Activated CD8-positive, alpha-beta memory T cell treated with anti-CD3 and anti-CD28 coated beads for 36 hours (primary cell): ENCODE data around the gene WNT7A. TPM values are rescaled to one million over a fixed set of nuclear protein-coding genes. Genes with fewer than 3 reads are reported as not detected.

Source experiments
- CTCF ChIA-PET: fragments of 350-600 bp; sonication (Branson Sonifier 250); formaldehyde crosslinking; loops from one replicate; lab custom pipeline; 2021; ENCODE audit warnings: antibody characterized with exemption; lab: Charles Lee
- POLR2A ChIA-PET: fragments of 350-600 bp; sonication (Branson Sonifier 250); formaldehyde crosslinking; loops from one replicate; lab custom pipeline; 2021; ENCODE audit warnings: antibody characterized with exemption; lab: Charles Lee
- total RNA-seq, 2 experiments: library from RNA; stranded (reverse); gene quantifications; one replicate each; pipeline ENCODE4 v1.2.3, GENCODE V29; 2021

WNT7A gene
- total RNA-seq, 2 experiments from 2014 or later = 0.06 TPM; not detected in 1

DNA sequence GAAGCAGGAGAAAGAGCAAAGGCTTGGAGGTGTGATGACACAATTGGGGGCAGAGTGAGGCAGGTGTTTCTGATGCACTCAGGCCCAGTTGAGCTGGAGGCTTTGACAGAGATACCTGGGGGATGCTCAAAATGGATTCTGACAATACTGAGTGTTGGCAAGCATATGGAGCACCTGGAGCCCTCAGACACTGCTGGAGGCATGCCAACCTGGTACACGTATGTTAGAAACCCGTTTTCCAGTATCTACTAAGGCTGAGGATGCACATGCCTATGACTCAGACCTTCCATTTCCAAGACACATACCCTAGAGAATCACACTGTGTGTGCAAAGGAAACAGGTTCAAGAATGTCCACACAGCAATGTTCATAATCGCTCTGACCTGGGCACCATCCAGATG is 58.7 kb downstream of the WNT7A start:
- CTCF ChIA-PET = no interaction called here
- POLR2A ChIA-PET = no interaction called here

DNA sequence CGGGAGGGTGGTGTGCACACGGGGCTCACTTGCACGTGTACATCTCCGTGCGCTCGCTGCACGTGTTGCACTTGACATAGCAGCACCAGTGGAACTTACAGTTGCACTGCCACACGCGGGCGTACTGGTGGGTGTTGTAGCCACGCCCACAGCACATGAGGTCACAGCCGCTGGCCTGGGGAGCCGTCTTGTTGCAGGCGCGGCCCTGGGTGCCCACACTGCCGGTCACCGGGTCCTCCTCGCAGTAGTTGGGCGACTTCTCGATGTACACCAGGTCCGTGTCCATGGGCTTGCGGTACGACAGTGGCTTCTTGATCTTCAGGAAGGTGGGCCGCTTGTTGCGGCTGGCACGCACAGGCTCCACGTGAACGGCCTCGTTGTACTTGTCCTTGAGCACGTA is 61.0 kb downstream of the WNT7A start:
- ChIA-PET POLR2A (no interaction called here), CTCF (no interaction called here)

DNA sequence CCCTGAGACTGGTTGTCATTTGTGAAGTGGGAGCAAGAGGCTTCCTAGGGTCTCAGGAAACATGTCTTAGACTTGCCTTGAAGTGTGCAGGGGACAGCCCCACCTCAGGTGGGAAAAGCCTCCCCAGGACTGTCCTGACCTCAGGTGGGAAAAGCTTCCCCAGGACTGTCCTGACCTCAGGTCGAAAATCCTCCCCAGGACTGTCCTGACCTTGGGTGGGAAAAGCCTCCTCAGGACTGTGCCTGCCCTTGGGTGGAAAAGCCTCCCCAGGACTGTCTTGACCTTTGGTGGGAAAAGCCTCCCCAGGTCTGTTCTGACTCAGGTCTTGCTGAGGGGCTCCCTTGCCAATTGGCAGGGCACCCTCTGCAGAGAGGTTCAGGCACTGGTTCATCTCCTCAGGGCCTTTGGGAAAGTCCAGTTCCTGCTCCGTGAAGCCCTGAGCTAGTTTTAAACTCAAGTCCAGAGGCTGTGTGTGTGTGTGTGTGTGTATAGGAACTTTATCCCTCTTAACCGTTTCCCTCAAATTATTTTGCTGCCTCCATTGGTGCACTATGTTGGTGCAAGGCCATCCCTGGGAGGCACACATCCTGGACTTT is 64.7 kb downstream of the WNT7A start:
- ChIA-PET CTCF (no interaction called here), POLR2A (no interaction called here)

DNA sequence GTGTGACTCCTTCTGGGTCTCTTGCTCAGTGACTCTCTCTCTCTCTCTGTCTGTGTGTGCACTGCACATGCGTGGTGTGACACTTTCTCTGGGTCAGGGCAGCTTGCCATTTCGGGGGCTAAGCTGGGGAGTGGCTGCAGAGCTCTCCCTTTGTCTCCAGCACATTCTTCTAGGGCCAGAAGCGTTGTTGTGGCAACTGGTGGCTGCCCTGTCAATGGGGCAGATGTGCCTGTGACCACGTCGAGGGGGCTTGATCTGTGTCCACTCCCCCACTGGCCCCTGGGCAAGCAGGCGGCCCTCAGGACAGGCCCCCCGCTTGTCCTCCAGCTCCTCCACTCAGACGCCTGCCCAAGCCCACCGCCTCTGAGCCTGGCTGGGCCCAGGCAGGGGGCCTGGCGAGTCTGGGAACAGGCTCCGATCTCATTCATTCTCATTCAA is 67.8 kb downstream of the WNT7A start:
- CTCF ChIA-PET = no interaction called here
- POLR2A ChIA-PET = no interaction called here

DNA sequence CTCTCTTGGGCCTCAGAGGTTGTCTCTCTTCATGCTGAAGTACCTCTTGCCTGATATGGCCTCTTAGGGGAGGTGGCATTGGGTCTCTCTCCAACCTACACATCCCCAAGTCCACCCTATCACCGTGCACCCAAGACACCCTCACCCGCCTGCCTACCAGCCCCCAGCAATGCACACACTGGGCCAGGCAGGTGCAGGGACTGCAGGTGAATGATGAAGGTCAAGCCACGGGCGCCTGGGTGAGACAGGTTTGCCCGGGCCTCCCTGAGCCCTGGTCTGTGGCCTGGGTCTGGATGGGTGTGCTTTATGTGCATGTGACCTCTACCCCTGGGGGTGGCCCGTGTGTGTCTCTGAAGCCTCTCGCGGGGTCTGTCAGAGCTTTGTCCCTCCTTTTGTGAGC is 68.3 kb downstream of the WNT7A start:
- ChIA-PET CTCF (no interaction called here), POLR2A (no interaction called here)

DNA sequence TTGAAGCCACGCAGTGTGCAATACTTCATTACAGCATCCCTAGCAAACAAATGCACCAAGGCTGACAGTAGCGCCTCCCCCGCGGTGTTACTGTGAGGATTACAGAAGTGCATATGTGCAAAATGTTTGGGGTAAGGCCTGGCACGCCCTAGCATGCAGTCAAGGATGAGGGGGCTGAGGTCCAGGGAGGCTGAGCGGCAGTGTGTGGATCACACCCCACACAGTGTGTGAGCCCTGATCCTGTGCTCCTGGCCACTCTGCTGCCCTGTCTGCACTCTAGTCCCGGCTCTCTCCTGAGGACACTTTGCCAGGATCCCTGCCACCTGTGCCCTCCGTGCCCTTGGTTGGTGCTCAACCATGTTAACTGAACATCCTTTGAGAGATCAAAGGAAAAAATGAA is 71.3 kb downstream of the WNT7A start:
- POLR2A ChIA-PET = no interaction called here
- CTCF ChIA-PET = no interaction called here

DNA sequence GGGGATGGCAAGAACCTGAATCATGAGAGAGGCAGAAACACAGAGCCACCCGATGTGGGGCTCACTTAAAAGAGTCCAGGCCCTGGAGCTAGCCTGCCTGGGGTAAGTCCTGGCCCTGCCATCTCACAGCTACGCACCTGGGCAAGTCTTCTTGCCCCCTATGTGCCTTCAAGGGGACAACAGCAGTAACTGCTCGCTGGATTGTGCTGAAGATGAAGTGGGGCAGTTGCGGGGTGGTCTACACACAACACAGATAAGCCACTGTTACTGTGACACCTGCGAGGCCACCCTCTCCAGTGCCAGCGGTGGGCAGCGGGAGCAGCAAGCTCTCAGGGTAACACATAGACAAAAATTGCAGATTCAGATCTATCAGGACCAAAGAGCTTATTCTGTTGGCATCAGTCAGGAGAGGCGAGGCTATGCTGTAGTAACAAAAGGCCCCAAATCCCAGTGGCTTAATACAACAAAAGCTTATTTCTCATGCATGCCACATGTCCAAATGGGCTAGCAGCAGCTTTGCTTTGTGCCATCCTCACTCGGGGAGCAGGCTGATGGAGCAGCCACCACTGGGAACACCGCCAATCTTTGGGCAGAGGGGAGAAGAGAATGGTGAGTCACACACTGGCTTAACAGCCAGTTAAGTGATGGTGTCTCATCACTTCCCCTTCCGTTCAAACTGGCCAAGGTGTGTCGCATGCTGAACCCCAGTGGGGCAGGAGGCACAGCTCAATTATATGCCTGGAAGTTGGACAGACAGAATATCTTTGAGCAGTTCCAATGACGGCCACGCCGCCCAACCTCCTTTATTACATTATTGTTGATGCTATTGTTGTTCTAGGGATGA is 78.3 kb downstream of the WNT7A start:
- POLR2A ChIA-PET = no interaction called here

DNA sequence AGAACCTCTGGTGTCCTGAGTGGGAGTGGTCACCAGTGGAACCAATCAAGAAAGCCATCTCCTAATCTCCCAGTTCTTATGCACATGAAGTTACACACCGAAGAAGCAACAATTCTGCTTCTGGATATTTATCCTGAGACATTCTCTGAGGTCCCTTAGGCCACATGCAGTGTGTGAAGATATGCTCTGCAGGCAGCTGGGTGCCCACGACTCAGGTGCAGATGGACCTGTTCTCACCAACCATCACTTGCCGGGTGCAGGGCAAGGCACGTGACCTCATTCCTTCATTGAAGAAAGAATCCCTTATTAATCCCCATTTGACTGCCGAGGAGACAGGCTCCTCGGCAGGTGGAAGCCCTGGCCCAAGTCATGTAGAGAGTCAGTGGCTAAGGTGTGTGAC is 79.8 kb downstream of the WNT7A start:
- ChIA-PET POLR2A (no interaction called here), CTCF (no interaction called here)

More for the DNA sequence above, 78.3 kb downstream of the WNT7A start:
- CTCF ChIA-PET = no interaction called here

DNA sequence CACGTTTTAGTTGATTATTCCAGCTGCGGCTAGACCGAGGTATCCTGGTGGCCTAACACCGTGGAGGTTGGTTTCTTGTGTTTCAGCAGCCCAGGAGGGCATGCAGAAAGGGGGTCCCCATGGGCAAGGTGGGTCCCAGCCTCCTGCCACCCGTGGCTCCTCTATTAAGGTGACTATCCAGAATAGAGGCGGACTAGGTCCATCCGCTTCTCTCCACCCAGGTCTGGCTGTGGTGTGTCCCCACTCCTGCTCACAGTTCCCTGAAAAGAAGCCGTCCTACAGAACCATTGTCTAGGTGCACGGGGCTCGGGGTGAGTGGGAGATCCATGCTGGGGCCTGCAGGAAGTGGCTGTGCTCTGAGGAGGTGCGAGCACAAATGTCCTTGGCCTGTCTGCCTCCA is 81.5 kb downstream of the WNT7A start:
- POLR2A ChIA-PET = no interaction called here
- CTCF ChIA-PET = no interaction called here

DNA sequence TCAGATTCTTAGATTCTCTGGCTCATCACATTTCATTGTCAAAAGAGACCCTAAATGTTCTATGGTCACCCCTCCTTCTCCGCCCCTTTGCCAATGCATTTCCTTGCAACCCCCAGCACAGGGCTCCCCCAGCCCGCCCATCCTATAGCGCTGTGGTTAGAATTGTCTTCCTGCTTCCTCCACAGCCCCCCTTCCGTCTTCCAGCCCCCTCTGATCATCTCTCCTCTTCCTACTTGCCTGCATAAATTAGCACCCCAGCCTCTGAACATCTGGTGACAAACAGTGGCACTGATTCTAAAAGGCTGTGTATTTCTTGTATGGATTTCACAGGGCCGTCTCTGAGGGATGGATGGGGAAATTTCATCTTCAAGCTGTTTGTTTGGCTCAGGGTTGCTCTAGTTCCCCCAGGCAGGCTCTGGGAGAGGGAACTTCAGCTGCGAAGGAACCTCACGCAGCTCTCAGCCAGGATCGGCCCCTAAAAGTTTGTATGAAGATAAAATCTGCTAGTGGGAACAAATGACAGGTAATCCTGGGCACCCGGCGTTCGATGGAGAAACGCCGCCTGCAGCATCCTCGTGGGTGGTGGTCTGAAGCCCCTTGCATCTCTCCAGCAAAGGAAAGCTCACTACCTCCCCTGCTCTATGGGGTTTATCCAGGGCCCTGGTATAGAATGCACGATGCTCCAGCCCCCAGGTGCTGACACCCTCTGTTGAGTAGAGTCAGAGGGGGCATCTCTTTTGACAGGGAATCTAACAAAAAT is 83.0 kb downstream of the WNT7A start:
- ChIA-PET POLR2A (no interaction called here), CTCF (no interaction called here)

DNA sequence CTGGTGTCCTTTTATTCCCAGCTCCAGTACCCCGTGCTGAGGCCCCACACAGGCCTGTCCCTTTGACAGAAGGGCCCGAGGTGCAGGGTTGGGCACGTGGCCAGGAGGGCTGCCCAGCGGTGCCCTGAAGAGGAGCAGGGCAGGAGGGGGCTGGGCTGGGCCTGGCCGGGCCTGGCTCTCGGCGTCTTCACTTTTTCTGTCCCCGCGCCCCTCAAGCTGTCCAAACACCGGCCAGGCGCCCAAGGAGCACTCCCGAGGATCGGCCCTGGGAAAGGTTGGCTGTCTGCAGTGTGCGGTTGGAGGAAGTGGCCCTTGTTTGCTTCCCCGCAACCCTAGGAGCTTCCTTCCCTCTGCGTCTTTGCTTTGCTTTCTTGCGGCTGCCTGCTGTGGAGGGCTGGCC is 84.1 kb downstream of the WNT7A start:
- ChIA-PET POLR2A (no interaction called here), CTCF (no interaction called here)

DNA sequence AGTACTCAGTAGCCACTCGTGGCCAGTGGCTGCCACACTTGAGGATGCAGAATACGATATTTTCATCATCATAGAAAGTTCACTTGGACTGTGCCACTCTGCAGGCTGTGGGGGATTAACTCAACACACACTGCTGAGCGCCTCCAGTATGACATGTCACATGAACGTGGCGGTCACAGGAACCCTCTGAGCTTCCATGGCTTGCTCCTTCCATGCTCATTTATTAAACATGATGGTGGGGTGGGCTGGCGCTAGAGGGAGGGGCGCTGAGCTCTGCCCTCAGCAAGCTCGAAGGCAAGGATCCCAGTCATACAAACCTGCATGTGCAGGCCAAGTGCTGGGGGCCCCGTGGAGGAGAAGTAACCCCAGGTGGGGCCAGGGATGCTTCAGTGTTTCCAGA is 85.5 kb downstream of the WNT7A start:
- POLR2A ChIA-PET = no interaction called here

DNA sequence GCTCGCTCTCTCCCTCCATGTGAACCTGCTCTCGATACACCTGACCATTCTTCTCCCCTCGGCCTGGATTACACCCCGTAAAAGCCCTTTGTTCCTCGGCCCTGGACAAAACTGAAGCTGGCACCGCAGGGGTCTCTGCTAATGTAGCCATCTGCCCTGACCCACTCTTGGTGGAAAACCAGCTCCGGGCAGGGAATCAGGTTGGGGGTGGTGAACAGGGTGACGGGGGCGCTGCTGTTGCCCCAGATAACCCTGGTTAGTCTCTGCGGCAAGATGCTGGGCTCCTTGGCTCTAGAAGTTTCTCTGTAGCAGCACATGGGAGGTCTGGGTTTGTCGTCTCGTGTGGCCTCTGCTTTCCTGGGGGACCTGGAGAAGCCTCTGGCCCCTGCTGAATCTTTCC is 86.4 kb downstream of the WNT7A start:
- CTCF ChIA-PET = no interaction called here

More for the DNA sequence above, 85.5 kb downstream of the WNT7A start:
- CTCF ChIA-PET = interaction anchor here (1.0 kb wide), 1 partner anchor 11 kb away, joined by 3 read pairs; no protein-coding TSS in a partner anchor

DNA sequence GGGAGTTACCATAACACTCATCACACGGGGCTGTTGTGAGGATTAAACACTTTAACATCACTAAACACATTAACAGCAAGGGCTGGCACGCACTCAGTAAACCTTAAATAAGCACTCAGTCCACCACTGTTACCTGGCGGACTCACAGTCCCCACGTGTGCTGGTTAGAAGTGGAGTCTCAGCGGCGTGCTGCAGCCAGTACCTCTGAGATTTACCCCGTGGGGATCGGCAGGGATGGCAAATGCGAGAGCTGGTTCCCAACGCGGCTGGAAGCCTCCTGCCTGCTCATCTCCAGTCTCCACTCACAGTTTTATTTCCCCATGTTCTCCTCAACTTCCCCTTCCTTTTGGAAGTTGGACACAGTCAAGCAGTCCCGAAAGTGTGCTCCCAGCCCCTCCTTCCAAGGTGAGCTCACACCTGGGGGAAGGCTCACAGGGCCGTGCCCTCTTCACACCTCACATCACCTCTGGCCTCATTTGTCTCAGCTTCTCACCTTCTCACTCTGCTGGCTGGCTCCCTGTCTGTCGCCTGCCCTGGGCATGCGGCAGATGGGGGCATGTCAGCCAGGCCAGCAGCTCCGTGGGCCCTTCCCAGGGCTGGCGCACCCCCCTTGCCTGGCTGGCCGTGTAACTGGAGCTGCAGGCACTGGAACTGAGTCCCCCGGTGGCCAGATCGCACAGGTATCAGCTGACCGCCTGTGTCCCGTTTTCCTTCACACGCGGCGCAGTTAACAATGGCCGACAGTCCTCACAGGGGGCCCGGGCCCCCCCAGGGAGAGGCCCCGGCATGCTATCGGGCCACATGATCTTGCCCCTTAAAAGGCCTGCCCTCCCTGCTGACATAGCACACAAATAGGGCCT is 87.1 kb downstream of the WNT7A start:
- POLR2A ChIA-PET = no interaction called here

More for the DNA sequence above, 86.4 kb downstream of the WNT7A start:
- POLR2A ChIA-PET = no interaction called here

DNA sequence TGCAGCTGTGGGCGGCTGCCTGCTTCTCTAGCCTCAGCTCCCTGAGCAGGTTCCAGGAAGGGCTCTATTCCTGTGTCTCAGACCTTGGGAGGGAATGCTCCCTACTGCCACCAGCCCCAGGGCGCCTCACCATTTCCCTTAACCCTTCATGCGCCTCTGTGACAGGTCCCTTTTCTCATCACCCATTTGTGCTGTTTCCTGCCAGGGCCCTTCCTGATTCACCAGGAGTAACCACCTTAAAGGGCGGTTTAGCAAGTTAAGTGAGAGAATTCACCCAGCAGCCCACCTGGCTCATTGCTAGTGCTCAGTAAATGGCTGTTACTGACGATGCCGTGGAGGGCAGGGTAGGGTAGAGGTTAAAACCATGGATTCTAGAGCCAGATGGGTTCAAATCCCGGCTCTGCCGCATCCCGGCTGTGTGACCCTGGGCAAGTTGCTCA is 87.8 kb downstream of the WNT7A start:
- CTCF ChIA-PET = no interaction called here
- POLR2A ChIA-PET = no interaction called here

More for the DNA sequence above, 87.1 kb downstream of the WNT7A start:
- CTCF ChIA-PET = no interaction called here

DNA sequence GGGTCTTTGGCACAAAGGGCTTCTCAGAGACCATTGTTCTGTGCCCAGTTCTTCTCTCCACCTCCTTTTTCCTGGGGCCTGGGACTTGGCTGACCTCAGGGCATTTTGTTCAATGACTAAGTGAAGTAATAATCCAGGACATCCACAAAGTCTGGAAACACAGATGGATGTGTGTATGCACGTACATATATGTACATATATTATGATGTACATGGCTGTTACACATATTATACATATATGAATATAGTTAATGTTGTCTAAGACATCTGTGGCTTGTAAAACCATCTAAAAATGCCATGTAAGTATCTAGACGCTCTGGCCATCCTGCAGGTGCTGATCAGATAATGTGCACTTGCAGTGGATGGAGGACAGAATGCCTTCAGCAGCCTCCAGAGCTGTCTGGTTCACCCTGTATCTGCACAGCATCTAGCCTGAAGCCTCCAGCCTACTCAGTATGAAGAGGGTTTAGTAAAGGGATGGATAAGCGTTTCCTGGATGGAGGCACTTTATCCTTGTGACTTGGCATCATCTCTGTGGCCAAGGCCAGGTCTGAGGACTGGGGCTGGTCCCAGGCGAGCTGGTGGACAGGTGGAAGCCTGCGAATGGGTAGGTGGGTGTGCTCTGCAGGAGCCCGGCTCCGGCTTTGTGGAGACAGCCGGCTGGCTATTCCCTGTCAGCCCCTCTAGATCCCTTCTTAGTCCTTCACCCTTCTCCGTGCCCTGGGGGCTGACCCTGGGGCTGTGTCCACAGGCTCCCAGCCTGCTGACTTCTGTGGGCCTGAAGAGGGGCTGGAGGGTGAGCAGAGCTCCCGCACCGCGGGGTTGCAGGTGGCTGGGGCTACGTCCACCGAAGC is 88.4 kb downstream of the WNT7A start:
- CTCF ChIA-PET = no interaction called here
- POLR2A ChIA-PET = no interaction called here

DNA sequence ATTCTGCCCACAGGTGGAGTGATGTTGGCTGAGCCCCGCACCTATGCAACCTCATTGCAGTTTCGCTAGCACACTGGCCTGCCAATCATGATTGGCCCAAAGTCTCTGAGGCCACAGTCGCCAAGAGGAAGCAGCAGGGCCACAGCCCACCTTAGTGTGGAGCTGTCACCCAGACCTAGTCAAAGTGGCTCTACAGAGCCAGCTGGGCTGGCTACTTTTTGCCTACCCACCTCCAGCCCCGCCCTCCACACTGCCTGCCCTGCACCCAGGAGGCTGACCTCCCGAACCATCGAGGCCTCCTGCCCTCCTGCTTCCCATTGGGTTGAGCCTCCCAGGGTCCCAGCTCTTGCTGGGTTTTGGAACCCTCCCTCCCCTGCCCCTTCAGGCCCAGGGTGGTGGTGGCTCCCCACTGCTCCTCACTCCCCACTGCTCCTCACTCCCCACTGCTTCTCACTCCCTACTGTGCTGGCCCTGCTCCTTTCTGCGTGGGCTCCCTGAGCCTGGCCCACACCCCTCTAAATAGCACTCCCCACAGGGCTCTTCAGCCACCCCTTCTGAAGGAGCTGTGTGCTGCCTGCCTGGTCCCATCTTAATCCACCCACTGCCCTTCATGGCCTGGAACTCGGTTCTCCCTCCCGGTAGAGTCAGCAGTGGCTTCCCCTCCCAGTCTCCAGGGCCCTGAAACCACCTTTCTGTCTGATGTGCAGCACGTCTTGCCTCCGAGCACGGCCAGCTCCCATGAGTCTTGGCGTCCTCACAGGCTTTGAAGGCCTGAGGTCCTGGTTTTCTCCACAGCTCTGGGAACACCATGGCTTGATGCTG is 89.3 kb downstream of the WNT7A start:
- CTCF ChIA-PET = no interaction called here
- POLR2A ChIA-PET = no interaction called here
